Measurements from ENCODE around the gene C19orf38.

- TF ChIP-seq EZH2 (IDR thresholded peaks at IDR 0.05; ENCODE audit: insufficient read depth, poor library complexity, severe bottlenecking) = no peak
- TF ChIP-seq EZH2phosphoT487 (IDR thresholded peaks at IDR 0.05; ENCODE audit: insufficient read depth, low read depth) = no peak
These were observed 10.1 kb downstream of the C19orf38 start for GRCh38 chr19:10858204-10858828.
